Esophagus squamous epithelium (tissue), 5 donors: ENCODE results near the gene MAPK1IP1L. TPM values are rescaled to one million over a fixed set of nuclear protein-coding genes. Genes with fewer than 3 reads are reported as not detected.

Experiments
- DNase-seq: peaks from one replicate; lab custom pipeline; 2025; lab: John Stamatoyannopoulos, UW
- H3K27ac ChIP-seq, 4 donors: fragments of 200-600 bp; sonication (generic); one replicate each; pipeline ENCODE4 v1.5.1; 2016 to 2019; ENCODE audit warnings: mild to moderate bottlenecking in 1 of 4
- H3K27me3 ChIP-seq, 4 donors: fragments of 200-600 bp; sonication (generic); 1 replicate in 3 of 4; 2 replicates in 1 of 4; pipeline versions ENCODE4 v1.5.1 to v1.6.0; 2017 to 2021; ENCODE audit warnings: antibody characterized with exemption in 1 of 4
- H3K36me3 ChIP-seq, 3 donors: fragments of 200-600 bp; sonication (generic); one replicate each; pipeline ENCODE4 v1.5.1; 2016 to 2019
- H3K4me1 ChIP-seq, 3 donors: fragments of 200-600 bp; sonication (generic); one replicate each; pipeline ENCODE4 v1.5.1; 2017 to 2019
- H3K4me3 ChIP-seq, 4 donors: fragments of 200-600 bp; sonication (generic); 1 replicate in 3 of 4; 2 replicates in 1 of 4; pipeline ENCODE4 v1.5.1; 2016 to 2019; ENCODE audit warnings: mild to moderate bottlenecking in 2 of 4, moderate library complexity in 1 of 4
- H3K9me3 ChIP-seq, 3 donors: fragments of 200-600 bp; sonication (generic); one replicate each; pipeline ENCODE4 v1.5.1; 2016 to 2019
- CTCF ChIP-seq, 6 experiments: fragments of 450-650 bp in 4 of 6; fragments of 200-600 bp in 2 of 6; sonication (generic) in 2 of 6; IDR thresholded peaks; one replicate each; pipeline ENCODE4 v1.5.1; 2016 to 2019; ENCODE audit warnings: antibody characterized with exemption in 6 of 6, mild to moderate bottlenecking in 4 of 6, moderate library complexity in 4 of 6
- POLR2A ChIP-seq, 4 donors: fragments of 450-650 bp; IDR thresholded peaks; one replicate each; pipeline ENCODE4 v1.6.1; 2017; ENCODE audit warnings: antibody characterized with exemption in 4 of 4, mild to moderate bottlenecking in 4 of 4, moderate library complexity in 3 of 4
- WGBS, 2 donors: methylation state at CpG; one replicate each; pipeline ENCODE4 v1.1.5; 2018; 5-methylcytosine and 5-hydroxymethylcytosine counted together
- intact Hi-C: fragments of 100-400 bp; cut with DNase I; formaldehyde crosslinking; loops from one replicate; pipeline ENCODE4 v1.15.0; 2022
- total RNA-seq, 4 donors: library from RNA; depleted of rRNA; stranded (reverse); fragments of >200 nt; gene quantifications; one replicate each; pipeline ENCODE4 v1.1.0, GENCODE V29; 2016
- donor health status: DM: yes; HTN: yes; CAD: no.

MAPK1IP1L gene
- total RNA-seq, 4 donors from 2014 or later: 35.3 to 85.3 (median 50.4) TPM

- H3K36me3 ChIP-seq: peaks cover 0 to 21% (median 10%) of the 10 kb centered on the region in 3 donors
- H3K27me3 ChIP-seq: no peaks in the 10 kb centered on the region
- H3K9me3 ChIP-seq: no peaks in the 10 kb centered on the region
- WGBS, 2 donors: 92 to 100% methylated on average over 3 to 5 of the region's 5 CpGs
- no peak for DNase-seq
- no peak overlapping the region for H3K27ac ChIP-seq
- no peak for TF ChIP-seq CTCF (IDR thresholded peaks at IDR 0.05)
- no peak for TF ChIP-seq POLR2A (IDR thresholded peaks at IDR 0.05)
- peaks cover 1 to 9% (median 6%) of the 10 kb centered on the region in 3 donors for H3K4me1 ChIP-seq
- H3K4me3 ChIP-seq: no peak overlapping the region
- intact Hi-C loops: no loop called here
Measured at GRCh38 chr14:55047301-55048053, 4.0 kb upstream of the MAPK1IP1L start.

GRCh38 chr14:55048900-55049436 lies 2.5 kb upstream of the MAPK1IP1L start:
- Histone ChIP-seq H3K27me3 (no peaks in the 10 kb centered on the region), H3K27ac (no peak overlapping the region), H3K4me1 (peaks cover 12 to 24% (median 15%) of the 10 kb centered on the region in 3 donors), H3K4me3 (no peak overlapping the region), H3K9me3 (no peaks in the 10 kb centered on the region), H3K36me3 (peaks cover 0 to 11% (median 0%) of the 10 kb centered on the region in 3 donors)
- intact Hi-C loops: no loop called here
- TF ChIP-seq POLR2A (IDR thresholded peaks at IDR 0.05): no peak
- no peak for TF ChIP-seq CTCF (IDR thresholded peaks at IDR 0.05)
- DNase-seq: no peak
- 78 to 79% methylated on average over 2 of the region's 2 CpGs for WGBS, 2 donors

GRCh38 chr14:55051165-55051422 lies 353 bp upstream of the MAPK1IP1L start:
- intact Hi-C loops: no loop called here
- Histone ChIP-seq H3K4me3 (peak overlapping the region; percentile 81 to 99 (median 94)), H3K27ac (peak overlapping the region; percentile 98 to 100 (median 100)), H3K4me1 (peaks cover 17 to 45% (median 22%) of the 10 kb centered on the region in 3 donors), H3K36me3 (peaks cover 0 to 19% (median 0%) of the 10 kb centered on the region in 3 donors), H3K9me3 (no peaks in the 10 kb centered on the region), H3K27me3 (no peaks in the 10 kb centered on the region)
- DNase-seq: no peak
- TF ChIP-seq CTCF (IDR thresholded peaks at IDR 0.05) (no peak), POLR2A (IDR thresholded peaks at IDR 0.05) (no peak)
- WGBS, 2 donors: 0 to 1% methylated on average over 8 to 10 of the region's 10 CpGs

- peaks cover 17 to 49% (median 22%) of the 10 kb centered on the region in 3 donors for H3K4me1 ChIP-seq
- H3K9me3 ChIP-seq: no peaks in the 10 kb centered on the region
- H3K4me3 ChIP-seq: peak overlapping the region; percentile 81 to 99 (median 94)
- no peak for DNase-seq
- H3K27ac ChIP-seq: peak overlapping the region; percentile 98 to 100 (median 100)
- WGBS, 2 donors: 4 to 6% methylated on average over 14 of the region's 14 CpGs
- intact Hi-C loops: no loop called here
- no peaks in the 10 kb centered on the region for H3K27me3 ChIP-seq
- H3K36me3 ChIP-seq: peaks cover 0 to 24% (median 0%) of the 10 kb centered on the region in 3 donors
- TF ChIP-seq CTCF (IDR thresholded peaks at IDR 0.05) (no peak), POLR2A (IDR thresholded peaks at IDR 0.05) (no peak)
Measured at GRCh38 chr14:55052269-55052930, 953 bp downstream of the MAPK1IP1L start.

- WGBS, 2 donors: 55 to 61% methylated on average over 6 of the region's 6 CpGs
- no peaks in the 10 kb centered on the region for H3K27me3 ChIP-seq
- H3K36me3 ChIP-seq: peaks cover 0 to 30% (median 0%) of the 10 kb centered on the region in 3 donors
- peak overlapping the region; percentile 98 to 100 (median 100) for H3K27ac ChIP-seq
- DNase-seq: no peak
- no peak for TF ChIP-seq CTCF (IDR thresholded peaks at IDR 0.05)
- TF ChIP-seq POLR2A (IDR thresholded peaks at IDR 0.05): no peak
- no peaks in the 10 kb centered on the region for H3K9me3 ChIP-seq
- intact Hi-C loops: no loop called here
- peaks cover 17 to 49% (median 22%) of the 10 kb centered on the region in 3 donors for H3K4me1 ChIP-seq
- peak overlapping the region in 3 of 4 donors; percentile 81 to 99 (median 88) for H3K4me3 ChIP-seq
Measured at GRCh38 chr14:55053018-55053417, 1.6 kb downstream of the MAPK1IP1L start.
